GM21515 (cell line): Measurements from ENCODE around the gene FCHO1.
"Not testable (repeated sequence)": the region's sequence is repeated elsewhere in the genome, so short reads cannot be mapped to it uniquely, and the experiment has no call there.

Experiments used
- ATAC-seq: cut with Tn5 transposase; IDR thresholded peaks from one replicate; pipeline ENCODE4 v1.9.1; 2021; ENCODE audit not compliant: unreplicated experiment

The FCHO1 gene

GRCh38 chr19:17790059-17790780, 38.9 kb downstream of the FCHO1 start:
- no peak for ATAC-seq

- ATAC-seq: no peak
These were observed 43.1 kb downstream of the FCHO1 start for GRCh38 chr19:17794412-17794730.

GRCh38 chr19:17794731-17795494, 43.6 kb downstream of the FCHO1 start, which contains the start of gene B3GNT3:
B3GNT3 (plus strand) TSS chr19:17795138; CDS start chr19:17807808, 12,670 bp downstream.
- no peak for ATAC-seq

- ATAC-seq: no peak
These were observed 44.2 kb downstream of the FCHO1 start for GRCh38 chr19:17795495-17795856.

GRCh38 chr19:17796013-17796837, 44.9 kb downstream of the FCHO1 start:
- ATAC-seq: no peak

GRCh38 chr19:17796838-17797423, 45.7 kb downstream of the FCHO1 start:
- ATAC-seq: no peak

GRCh38 chr19:17797424-17798201, 46.3 kb downstream of the FCHO1 start:
- ATAC-seq: no peak

- ATAC-seq: not testable (repeated sequence)
These were observed 47.3 kb downstream of the FCHO1 start for GRCh38 chr19:17798599-17798998.

- ATAC-seq: no peak
These were observed 51.0 kb downstream of the FCHO1 start for GRCh38 chr19:17802137-17802858.

GRCh38 chr19:17803264-17803896, 52.1 kb downstream of the FCHO1 start:
- no peak for ATAC-seq

- no peak for ATAC-seq
These were observed 54.1 kb downstream of the FCHO1 start for GRCh38 chr19:17805427-17805826.

GRCh38 chr19:17806945-17807344, 55.7 kb downstream of the FCHO1 start:
- no peak for ATAC-seq

- no peak for ATAC-seq
These were observed 56.5 kb downstream of the FCHO1 start for GRCh38 chr19:17807731-17808316.

- no peak for ATAC-seq
These were observed 59.8 kb downstream of the FCHO1 start for GRCh38 chr19:17811103-17811502.

- ATAC-seq: no peak
These were observed 60.4 kb downstream of the FCHO1 start for GRCh38 chr19:17811681-17812080.

- no peak for ATAC-seq
These were observed 60.8 kb downstream of the FCHO1 start for GRCh38 chr19:17812099-17812498.

GRCh38 chr19:17817668-17818363, 66.5 kb downstream of the FCHO1 start:
- no peak for ATAC-seq

GRCh38 chr19:17821190-17821589, 69.9 kb downstream of the FCHO1 start, which contains the start of gene INSL3:
INSL3 (minus strand) TSS chr19:17821519; CDS start chr19:17821506, 13 bp downstream.
- no peak for ATAC-seq
